GM13976 (cell line): ENCODE measurements around the gene MTF1.

Experiments used
- DNase-seq: peaks from one replicate; pipeline ENCODE4 v3.0.0; 2012; ENCODE audit warnings: low spot score
- CTCF ChIP-seq: IDR thresholded peaks from 2 replicates; pipeline ENCODE4 v1.5.1; 2012; ENCODE audit warnings: borderline replicate concordance, mild to moderate bottlenecking; ENCODE audit not compliant: insufficient read depth; ENCODE audit errors: extremely low read depth, missing control alignments, control extremely low read depth
- in situ Hi-C: fragments of 300-500 bp; cut with MboI; formaldehyde crosslinking; loops from one replicate; pipeline ENCODE4 v1.12.0; 2022; ENCODE audit warnings: low sequenced_read_pairs, mixed read lengths, inconsistent platforms; ENCODE audit not compliant: unreplicated experiment

MTF1 gene

GRCh38 chr1:37839676-37840075 lies 19.7 kb downstream of the MTF1 start:
- in situ Hi-C loops: no loop called here
- TF ChIP-seq CTCF: no peak

GRCh38 chr1:37836788-37837187 lies 22.6 kb downstream of the MTF1 start:
- TF ChIP-seq CTCF: no peak
- in situ Hi-C loops: no loop called here
- no peak for DNase-seq

More at GRCh38 chr1:37839676-37840075, 19.7 kb downstream of the MTF1 start:
- DNase-seq: no peak

DNA sequence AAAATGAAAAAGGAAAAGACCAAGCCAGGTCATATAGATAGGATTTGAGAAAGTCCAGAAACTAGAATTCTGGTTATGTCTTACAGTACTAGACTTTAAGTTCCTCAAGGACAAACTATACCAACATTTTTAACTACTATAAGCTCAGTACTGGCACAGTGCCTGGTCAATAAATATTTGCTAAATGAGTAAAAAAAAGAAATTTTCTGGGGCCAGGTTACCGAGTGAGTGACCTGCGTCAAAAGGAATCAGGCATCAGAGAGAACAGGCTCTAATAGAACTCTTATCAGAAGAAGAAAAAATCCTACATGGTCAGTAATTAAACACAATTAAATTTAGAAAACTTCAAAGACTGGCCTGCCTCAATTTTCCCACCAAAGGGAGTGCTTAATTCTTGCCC lies 27.6 kb downstream of the MTF1 start:
- no peak for DNase-seq
- in situ Hi-C loops: no loop called here
- no peak for TF ChIP-seq CTCF

GRCh38 chr1:37831109-37831508 lies 28.3 kb downstream of the MTF1 start:
- in situ Hi-C loops: no loop called here
- DNase-seq: no peak
- no peak for TF ChIP-seq CTCF

DNA sequence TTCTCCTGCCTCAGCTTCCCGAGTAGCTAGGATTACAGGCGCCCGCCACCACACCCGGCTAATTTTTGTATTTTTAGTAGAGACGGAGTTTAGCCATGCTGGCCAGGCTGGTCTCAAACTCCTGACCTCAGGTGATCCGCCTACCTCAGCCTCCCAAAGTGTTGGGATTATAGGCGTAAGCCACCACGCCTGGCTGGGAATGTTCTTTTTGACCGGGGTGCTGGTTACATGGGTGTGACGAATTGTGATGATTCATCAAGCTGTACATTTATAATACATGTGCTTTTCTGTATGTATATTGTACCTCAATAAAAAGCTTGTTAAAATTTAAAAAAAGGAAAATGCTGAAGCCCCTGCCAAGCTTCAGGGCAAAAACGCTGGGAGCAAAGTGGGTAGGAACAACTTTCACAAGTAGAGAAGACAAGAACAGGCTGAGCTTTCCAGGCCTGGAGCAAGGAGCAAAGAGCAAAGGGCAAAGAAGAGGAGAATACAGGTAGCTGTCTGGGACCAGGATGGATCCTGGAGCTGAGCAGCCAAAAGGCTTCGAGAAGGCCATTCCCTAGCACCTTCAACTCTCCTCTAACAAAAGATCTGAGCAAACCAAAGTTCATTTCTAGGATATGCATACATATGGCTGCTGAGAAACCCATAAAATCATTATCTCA lies 30.9 kb downstream of the MTF1 start:
- TF ChIP-seq CTCF: no peak
- no peak for DNase-seq
- in situ Hi-C loops: no loop called here

- DNase-seq: no peak
- no peak for TF ChIP-seq CTCF
- in situ Hi-C loops: no loop called here
Measured at GRCh38 chr1:37825506-37825905, 33.9 kb downstream of the MTF1 start.
